H1 (cell line): Measurements from ENCODE around the gene MPPED1. TPM values are rescaled to one million over a fixed set of nuclear protein-coding genes. Genes with fewer than 3 reads are reported as not detected.

Experiments
- CTCF ChIA-PET: fragments of 300-600 bp; sonication (Branson Sonifier 250); formaldehyde crosslinking; loops from one replicate; lab custom pipeline; 2021; ENCODE audit not compliant: partially characterized antibody; lab: Charles Lee
- POLR2A ChIA-PET: fragments of 300-600 bp; sonication (Branson Sonifier 250); formaldehyde crosslinking; loops from one replicate; lab custom pipeline; 2021; ENCODE audit warnings: inconsistent platforms; ENCODE audit not compliant: partially characterized antibody; lab: Charles Lee
- DNase-seq, 2 experiments: peaks; one replicate each; pipeline versions ENCODE4 v3.0.0 to v3.0.0-alpha.2; 2010 to 2022; ENCODE audit warnings: low spot score in 2 of 2, low read depth in 1 of 2, mixed read lengths in 1 of 2
- FAIRE-seq: peaks from 2 replicates; lab custom pipeline; 2011; peaks lifted over from hg19 to GRCh38; lab: Jason Lieb, UNC
- H2AFZ ChIP-seq: 2 replicates; pipeline ENCODE4 v1.8.1; 2012; ENCODE audit warnings: low read length, inconsistent platforms
- H2AK5ac ChIP-seq: 2 replicates; pipeline ENCODE4 v1.6.1; 2013; ENCODE audit warnings: low read depth, low read length
- H2BK120ac ChIP-seq: replicated peaks from 2 replicates; pipeline ENCODE3; 2013; ENCODE audit warnings: low read depth, low read length, inconsistent platforms
- H2BK12ac ChIP-seq: 2 replicates; pipeline ENCODE4 v1.6.1; 2013; ENCODE audit warnings: low read depth, low read length
- H2BK15ac ChIP-seq: 2 replicates; pipeline ENCODE4 v1.6.1; 2013; ENCODE audit warnings: low read length
- H2BK20ac ChIP-seq: 2 replicates; pipeline ENCODE4 v1.6.1; 2013; ENCODE audit warnings: low read length
- H2BK5ac ChIP-seq: 2 replicates; pipeline ENCODE4 v1.6.1; 2013; ENCODE audit warnings: low read depth, low read length
- H3K14ac ChIP-seq: 2 replicates; pipeline ENCODE4 v1.6.1; 2013; ENCODE audit warnings: inconsistent platforms; ENCODE audit not compliant: insufficient read length
- H3K18ac ChIP-seq: 2 replicates; pipeline ENCODE4 v1.6.1; 2013; ENCODE audit warnings: low read length; ENCODE audit errors: extremely low read depth
- H3K23ac ChIP-seq: 2 replicates; pipeline ENCODE4 v1.6.1; 2013; ENCODE audit warnings: inconsistent platforms; ENCODE audit not compliant: insufficient read length
- H3K23me2 ChIP-seq: 2 replicates; pipeline ENCODE4 v1.6.1; 2013; ENCODE audit warnings: low read depth, low read length
- H3K27ac ChIP-seq: 2 replicates; pipeline ENCODE4 v1.6.1; 2011; ENCODE audit warnings: low read depth, low read length, inconsistent platforms
- H3K27me3 ChIP-seq, 4 experiments: replicated peaks in 1 of 4; 1 replicate in 1 of 4; 2 replicates in 3 of 4; pipeline versions ENCODE4 v1.6.1 to v1.8.1; 2011 to 2013; ENCODE audit warnings: low read length in 3 of 4, mild to moderate bottlenecking in 3 of 4, inconsistent platforms in 2 of 4, mixed read lengths in 2 of 4, moderate library complexity in 1 of 4; ENCODE audit not compliant: control insufficient read depth in 3 of 4, insufficient read depth in 3 of 4; ENCODE audit errors: extremely low read depth in 1 of 4
- H3K36me3 ChIP-seq, 4 experiments: 2 replicates each; pipeline versions ENCODE4 v1.6.1 to v1.8.1; 2011 to 2013; ENCODE audit warnings: mild to moderate bottlenecking in 4 of 4, low read length in 3 of 4, moderate library complexity in 2 of 4, control low read depth in 1 of 4, inconsistent platforms in 1 of 4; ENCODE audit not compliant: insufficient read depth in 4 of 4, control insufficient read depth in 2 of 4
- H3K4ac ChIP-seq: replicated peaks from 2 replicates; pipeline ENCODE3; 2013; ENCODE audit warnings: low read length, low read depth, mixed read lengths, inconsistent platforms; ENCODE audit not compliant: insufficient read length
- H3K4me1 ChIP-seq, 4 experiments: replicated peaks in 1 of 4; 1 replicate in 1 of 4; 2 replicates in 3 of 4; pipeline versions ENCODE4 v1.6.1 to v1.8.1; 2011 to 2013; ENCODE audit warnings: low read length in 3 of 4, inconsistent platforms in 2 of 4, mixed read lengths in 1 of 4; ENCODE audit not compliant: insufficient read depth in 4 of 4, control insufficient read depth in 3 of 4
- H3K4me2 ChIP-seq, 2 experiments: 2 replicates each; pipeline versions ENCODE4 v1.6.1 to v1.8.1; 2011 to 2013; ENCODE audit warnings: low read depth in 2 of 2, low read length in 2 of 2, control low read depth in 1 of 2, inconsistent platforms in 1 of 2, mild to moderate bottlenecking in 1 of 2; ENCODE audit not compliant: insufficient read depth in 1 of 2
- H3K4me3 ChIP-seq, 4 experiments: fragments of 200-600, 300-600 bp in 1 of 4; sonication (generic), shearing (Covaris generic), sonication (Bioruptor Twin) in 1 of 4; 2 replicates each; pipeline versions ENCODE4 v1.5.1 to v1.8.1; 2011 to 2016; ENCODE audit warnings: low read length in 4 of 4, low read depth in 3 of 4, control low read depth in 2 of 4, inconsistent platforms in 2 of 4, mild to moderate bottlenecking in 2 of 4, mixed read lengths in 1 of 4, moderate library complexity in 1 of 4; ENCODE audit not compliant: insufficient read depth in 2 of 4; ENCODE audit errors: extremely low read depth in 1 of 4
- H3K56ac ChIP-seq: replicated peaks from 2 replicates; pipeline ENCODE3; 2013; ENCODE audit warnings: low read depth, mild to moderate bottlenecking, mixed read lengths, low read length, inconsistent platforms; ENCODE audit not compliant: insufficient read length
- H3K79me1 ChIP-seq: 2 replicates; pipeline ENCODE4 v1.6.1; 2013; ENCODE audit warnings: low read depth, low read length, control low read depth
- H3K79me2 ChIP-seq, 2 experiments: 2 replicates each; pipeline versions ENCODE4 v1.6.1 to v1.8.1; 2012 to 2013; ENCODE audit warnings: low read length in 2 of 2, mild to moderate bottlenecking in 2 of 2, inconsistent platforms in 1 of 2; ENCODE audit not compliant: insufficient read depth in 2 of 2, control insufficient read depth in 1 of 2
- H3K9ac ChIP-seq, 4 experiments: replicated peaks in 1 of 4; 1 replicate in 1 of 4; 2 replicates in 3 of 4; pipeline versions ENCODE4 v1.6.1 to v1.8.1; 2011 to 2013; ENCODE audit warnings: low read depth in 3 of 4, low read length in 3 of 4, control low read depth in 2 of 4, mild to moderate bottlenecking in 2 of 4, moderate library complexity in 2 of 4, inconsistent platforms in 1 of 4; ENCODE audit errors: extremely low read depth in 1 of 4
- H3K9me3 ChIP-seq, 2 experiments: 2 replicates each; pipeline versions ENCODE4 v1.6.1 to v1.8.1; 2012 to 2013; ENCODE audit warnings: mild to moderate bottlenecking in 2 of 2, moderate library complexity in 2 of 2, control low read depth in 1 of 2, inconsistent platforms in 1 of 2, low read depth in 1 of 2, low read length in 1 of 2, mixed read lengths in 1 of 2; ENCODE audit not compliant: insufficient read depth in 2 of 2
- H4K20me1 ChIP-seq, 2 experiments: replicated peaks in 1 of 2; 2 replicates each; pipeline versions ENCODE3 to v1.8.1; 2011 to 2013; ENCODE audit warnings: inconsistent platforms in 2 of 2, low read length in 2 of 2, mild to moderate bottlenecking in 1 of 2; ENCODE audit not compliant: insufficient read depth in 2 of 2, control insufficient read depth in 1 of 2
- H4K5ac ChIP-seq: 2 replicates; pipeline ENCODE4 v1.6.1; 2013; ENCODE audit warnings: low read length, low read depth, mixed read lengths, inconsistent platforms; ENCODE audit not compliant: insufficient read length
- H4K8ac ChIP-seq: 2 replicates; pipeline ENCODE4 v1.8.0; 2013; ENCODE audit warnings: mild to moderate bottlenecking, moderate library complexity, low read length, inconsistent platforms; ENCODE audit not compliant: insufficient read depth; ENCODE audit errors: extremely low read depth
- H4K91ac ChIP-seq: replicated peaks from 2 replicates; pipeline ENCODE3; 2013; ENCODE audit warnings: low read length, mixed read lengths, inconsistent platforms; ENCODE audit not compliant: insufficient read length
- BACH1 ChIP-seq: IDR thresholded peaks from 2 replicates; pipeline ENCODE4 v1.6.1; 2012; ENCODE audit warnings: low read length, improper control_type of control experiment
- CTBP2 ChIP-seq: IDR thresholded peaks from 2 replicates; pipeline ENCODE4 v1.7.0; 2011; ENCODE audit warnings: borderline replicate concordance, mild to moderate bottlenecking, moderate library complexity, mixed read lengths, low read length; ENCODE audit not compliant: insufficient read depth, insufficient read length
- POLR2A ChIP-seq, 2 experiments: IDR thresholded peaks; 1 replicate in 1 of 2; 2 replicates in 1 of 2; pipeline ENCODE4 v1.6.1; 2011; ENCODE audit warnings: low read depth in 2 of 2, low read length in 2 of 2, mild to moderate bottlenecking in 2 of 2; ENCODE audit errors: control extremely low read depth in 1 of 2
- RAD21 ChIP-seq, 2 experiments: IDR thresholded peaks in 1 of 2; conservative IDR thresholded peaks in 1 of 2; 2 replicates each; pipeline ENCODE4 v1.6.1; 2011; ENCODE audit warnings: low read depth in 2 of 2, low read length in 2 of 2, improper control_type of control experiment in 1 of 2, inconsistent platforms in 1 of 2, mild to moderate bottlenecking in 1 of 2, moderate library complexity in 1 of 2
- RBBP5 ChIP-seq: IDR thresholded peaks from 2 replicates; pipeline ENCODE4 v1.7.1; 2012; ENCODE audit warnings: low read depth, mild to moderate bottlenecking, inconsistent platforms, low read length, moderate library complexity, borderline replicate concordance
- WGBS, 2 experiments: shearing (Covaris generic) in 1 of 2; methylation state at CpG; one replicate each; pipeline versions ENCODE4 v1.1.6 to v1.1.7; 2013 to 2015; ENCODE audit warnings: low lambda C conversion rate in 2 of 2, mixed read lengths in 2 of 2, inconsistent platforms in 1 of 2, low coverage in 1 of 2, missing lambda C conversion rate in 1 of 2; ENCODE audit not compliant: insufficient replicate concordance in 2 of 2, insufficient coverage in 1 of 2, insufficient read length in 1 of 2; ENCODE audit errors: extremely low coverage in 1 of 2, missing lambda C conversion rate in 1 of 2; 5-methylcytosine and 5-hydroxymethylcytosine counted together
- polyA plus RNA-seq, 7 experiments: library from polyadenylated mRNA; depleted of rRNA in 3 of 7; stranded (reverse) in 5 of 7; unstranded in 2 of 7; fragments of >200 nt in 5 of 7; fragments of 200-250 nt in 2 of 7; gene quantifications; 1 replicate in 5 of 7; 2 replicates in 1 of 7; 4 replicates in 1 of 7; pipeline versions ENCODE4 v1.2.1 to v1.2.3, GENCODE V29; 2011 to 2013; ENCODE audit warnings: missing spikeins in 2 of 7, mixed read lengths in 2 of 7
- total RNA-seq: library from RNA; stranded (reverse); fragmentation: NEBNext Ultra II Directional; extraction: Animal tissue kit (Norgen Biotek cat#: 25700); gene quantifications from 2 replicates; pipeline ENCODE4 v1.2.1, GENCODE V29; 2021
- TF ChIP-seq, protein P1 (sequence below): IDR thresholded peaks from 2 replicates; pipeline ENCODE4 v1.6.1; 2012; ENCODE audit warnings: low read length, inconsistent platforms
- TF ChIP-seq, protein P2 (sequence below): IDR thresholded peaks from 2 replicates; pipeline ENCODE4 v1.6.1; 2012; ENCODE audit warnings: inconsistent platforms

Gene MPPED1
- total and polyA plus RNA-seq, 2 of the 8 experiments (the other 6 are each of a cell fraction or from before 2014, with no cell fraction given): 0.29 to 0.37 TPM

DNA sequence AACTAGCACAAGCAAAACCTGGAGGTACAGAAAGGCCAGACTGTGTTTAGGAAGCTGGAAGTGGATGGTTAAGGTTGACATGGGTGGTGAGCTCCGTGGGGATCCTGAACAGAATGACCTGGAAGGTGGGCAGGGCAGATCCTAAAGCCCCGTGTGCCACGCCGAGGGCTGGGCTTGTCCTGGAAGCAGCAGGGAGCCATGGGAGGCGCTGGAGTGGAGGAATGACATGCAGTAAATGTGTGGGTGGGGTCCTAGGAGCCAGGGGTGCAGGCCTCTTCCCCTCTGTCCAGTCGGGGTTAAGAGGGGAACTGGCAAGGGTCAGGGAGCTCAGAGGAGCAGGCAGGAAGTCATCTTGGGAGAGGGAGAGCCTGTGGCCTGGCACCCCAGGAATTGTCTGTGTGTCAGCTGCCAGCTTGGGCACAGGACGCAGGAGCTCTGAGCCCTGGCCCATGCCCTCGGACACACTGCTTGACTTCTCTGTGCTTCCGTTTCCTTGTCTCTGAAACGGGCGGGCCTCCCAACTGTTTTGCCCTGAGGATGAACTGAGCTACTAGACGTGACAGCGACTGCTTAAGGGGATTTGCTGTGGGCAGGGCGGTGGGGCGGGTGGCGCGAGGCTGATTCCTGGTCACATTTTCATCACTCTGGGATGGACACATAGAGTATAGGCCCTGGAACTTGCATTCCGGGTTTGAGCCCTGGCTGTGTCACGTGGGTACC, 75.7 kb downstream of the MPPED1 start:
- H3K4me1 ChIP-seq: no peaks in the 10 kb centered on the region; a peak in 1 of 7 replicates
- no peak overlapping the region for H2BK5ac ChIP-seq
- H3K4me3 ChIP-seq: no peak overlapping the region
- no peaks in the 10 kb centered on the region for H3K79me2 ChIP-seq
- H2BK15ac ChIP-seq: no peak overlapping the region
- H4K91ac ChIP-seq: no peak overlapping the region
- H3K56ac ChIP-seq: no peak overlapping the region
- 83% methylated on average over 19 of the region's 19 CpGs; no CpG with 5 or more reads in 1 of the 2 experiments for WGBS, 2 experiments
- no peak overlapping the region; the same call in 1 of the 2 replicates for H4K8ac ChIP-seq
- no peak overlapping the region for H2BK120ac ChIP-seq
- no peak for FAIRE-seq
- no peak overlapping the region for H3K14ac ChIP-seq
- ChIA-PET POLR2A (interaction anchor here (0.7 kb wide), 1 partner anchor 12 kb away, joined by 3 read pairs; no protein-coding TSS in a partner anchor), CTCF (interaction anchor here (0.7 to 1.4 kb wide), 3 partner anchors 28 to 259 kb away, joined by 3 to 5 read pairs (median 3); no protein-coding TSS in a partner anchor)
- H3K4ac ChIP-seq: no peak overlapping the region
- no peak overlapping the region for H3K4me2 ChIP-seq
- H2AFZ ChIP-seq: no peak overlapping the region
- H3K23ac ChIP-seq: no peak overlapping the region
- DNase-seq: no peak
- H4K20me1 ChIP-seq: peaks cover 0 to 12% of the 10 kb centered on the region in 2 experiments
- H3K79me1 ChIP-seq: no peaks in the 10 kb centered on the region
- no peak overlapping the region for H2BK12ac ChIP-seq
- H3K27ac ChIP-seq: no peak overlapping the region
- H4K5ac ChIP-seq: no peak overlapping the region
- no peaks in the 10 kb centered on the region for H3K36me3 ChIP-seq
- H3K27me3 ChIP-seq: no peaks in the 10 kb centered on the region
- H2BK20ac ChIP-seq: no peak overlapping the region
- peaks cover 0 to 3% of the 10 kb centered on the region in 2 experiments; a peak in 1 of 4 replicates for H3K9me3 ChIP-seq
- H3K23me2 ChIP-seq: peaks cover 15% of the 10 kb centered on the region; the same call in 1 of the 2 replicates
- no peak overlapping the region for H2AK5ac ChIP-seq
- no peak overlapping the region for H3K18ac ChIP-seq
- H3K9ac ChIP-seq: no peak overlapping the region
- no peak for TF ChIP-seq POLR2A (IDR thresholded peaks at IDR 0.05; ENCODE audit: control extremely low read depth in 1 of 2, low read depth in 2 of 2, low read length in 2 of 2)
- TF ChIP-seq CTBP2: no peak
- TF ChIP-seq BACH1: no peak
- TF ChIP-seq, protein P1, sequence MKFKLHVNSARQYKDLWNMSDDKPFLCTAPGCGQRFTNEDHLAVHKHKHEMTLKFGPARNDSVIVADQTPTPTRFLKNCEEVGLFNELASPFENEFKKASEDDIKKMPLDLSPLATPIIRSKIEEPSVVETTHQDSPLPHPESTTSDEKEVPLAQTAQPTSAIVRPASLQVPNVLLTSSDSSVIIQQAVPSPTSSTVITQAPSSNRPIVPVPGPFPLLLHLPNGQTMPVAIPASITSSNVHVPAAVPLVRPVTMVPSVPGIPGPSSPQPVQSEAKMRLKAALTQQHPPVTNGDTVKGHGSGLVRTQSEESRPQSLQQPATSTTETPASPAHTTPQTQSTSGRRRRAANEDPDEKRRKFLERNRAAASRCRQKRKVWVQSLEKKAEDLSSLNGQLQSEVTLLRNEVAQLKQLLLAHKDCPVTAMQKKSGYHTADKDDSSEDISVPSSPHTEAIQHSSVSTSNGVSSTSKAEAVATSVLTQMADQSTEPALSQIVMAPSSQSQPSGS: no peak
- TF ChIP-seq RBBP5: no peak
- TF ChIP-seq, protein P2, sequence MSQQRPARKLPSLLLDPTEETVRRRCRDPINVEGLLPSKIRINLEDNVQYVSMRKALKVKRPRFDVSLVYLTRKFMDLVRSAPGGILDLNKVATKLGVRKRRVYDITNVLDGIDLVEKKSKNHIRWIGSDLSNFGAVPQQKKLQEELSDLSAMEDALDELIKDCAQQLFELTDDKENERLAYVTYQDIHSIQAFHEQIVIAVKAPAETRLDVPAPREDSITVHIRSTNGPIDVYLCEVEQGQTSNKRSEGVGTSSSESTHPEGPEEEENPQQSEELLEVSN: no peak
- no peak for TF ChIP-seq RAD21 (IDR thresholded peaks at IDR 0.05 in 1 of 2, conservative IDR thresholded peaks at IDR 0.05 in 1 of 2; ENCODE audit: low read depth in 2 of 2, low read length in 2 of 2)
